Neuronal stem cell (in vitro differentiated cells): ENCODE measurements around the gene KNL1.
"Not testable (repeated sequence)": the region's sequence is repeated elsewhere in the genome, so short reads cannot be mapped to it uniquely, and the experiment has no call there.

ENCODE experiments used
- DNase-seq: peaks from one replicate; pipeline ENCODE4 v3.0.0-alpha.2; 2013; ENCODE audit warnings: low spot score
- H2AFZ ChIP-seq: one replicate; pipeline ENCODE4 v1.6.1; 2013; ENCODE audit warnings: mild to moderate bottlenecking, low read length, inconsistent platforms
- H2AK5ac ChIP-seq: 2 replicates; pipeline ENCODE4 v1.6.1; 2013; ENCODE audit warnings: low read depth, mild to moderate bottlenecking, inconsistent platforms, low read length, moderate library complexity, mixed read lengths
- H2BK120ac ChIP-seq: 2 replicates; pipeline ENCODE4 v1.6.1; 2013; ENCODE audit warnings: low read depth, mild to moderate bottlenecking, inconsistent platforms, low read length, moderate library complexity, mixed read lengths
- H2BK12ac ChIP-seq: one replicate; pipeline ENCODE4 v1.6.1; 2013; ENCODE audit warnings: low read length, inconsistent platforms
- H2BK15ac ChIP-seq: 2 replicates; pipeline ENCODE4 v1.6.1; 2013; ENCODE audit warnings: mild to moderate bottlenecking, low read length, inconsistent platforms, mixed read lengths
- H2BK5ac ChIP-seq: one replicate; pipeline ENCODE4 v1.6.1; 2013; ENCODE audit warnings: inconsistent platforms, mild to moderate bottlenecking, low read length, moderate library complexity
- H3K14ac ChIP-seq: one replicate; pipeline ENCODE4 v1.6.1; 2013; ENCODE audit warnings: low read length, inconsistent platforms
- H3K18ac ChIP-seq: 2 replicates; pipeline ENCODE4 v1.6.1; 2013; ENCODE audit warnings: low read length, inconsistent platforms
- H3K23ac ChIP-seq: 2 replicates; pipeline ENCODE4 v1.6.1; 2013; ENCODE audit warnings: low read depth, mild to moderate bottlenecking, mixed read lengths, low read length, inconsistent platforms; ENCODE audit not compliant: poor library complexity
- H3K27ac ChIP-seq: replicated peaks from 3 replicates; pipeline ENCODE4 v1.5.1; 2013; ENCODE audit warnings: low read length, inconsistent platforms
- H3K27me3 ChIP-seq, 3 experiments: 2 replicates each; pipeline ENCODE4 v1.6.1; 2013; ENCODE audit warnings: low read length in 3 of 3, mild to moderate bottlenecking in 2 of 3, inconsistent platforms in 1 of 3, low read depth in 1 of 3, mixed read lengths in 1 of 3, moderate library complexity in 1 of 3; ENCODE audit not compliant: control insufficient read depth in 3 of 3, insufficient read depth in 3 of 3
- H3K36me3 ChIP-seq, 2 donors: replicated peaks in 1 of 2; 2 replicates each; pipeline ENCODE4 v1.6.1; 2013; ENCODE audit warnings: low read length in 2 of 2; ENCODE audit not compliant: control insufficient read depth in 2 of 2, insufficient read depth in 2 of 2
- H3K4ac ChIP-seq: 2 replicates; pipeline ENCODE4 v1.6.1; 2013; ENCODE audit warnings: inconsistent platforms, mild to moderate bottlenecking, low read length, moderate library complexity
- H3K4me1 ChIP-seq, 2 donors: 1 replicate in 1 of 2; 2 replicates in 1 of 2; pipeline ENCODE4 v1.6.1; 2013; ENCODE audit warnings: low read length in 2 of 2, low read depth in 1 of 2; ENCODE audit not compliant: control insufficient read depth in 2 of 2, insufficient read depth in 1 of 2
- H3K4me2 ChIP-seq: one replicate; pipeline ENCODE4 v1.6.1; 2013; ENCODE audit warnings: mild to moderate bottlenecking, low read length, inconsistent platforms; ENCODE audit not compliant: insufficient read depth, poor library complexity, severe bottlenecking
- H3K4me3 ChIP-seq, 2 donors: 2 replicates each; pipeline ENCODE4 v1.5.1; 2013; ENCODE audit warnings: low read length in 2 of 2, mild to moderate bottlenecking in 2 of 2, inconsistent platforms in 1 of 2, moderate library complexity in 1 of 2
- H3K79me1 ChIP-seq: one replicate; pipeline ENCODE4 v1.6.1; 2013; ENCODE audit warnings: low read depth, mild to moderate bottlenecking, inconsistent platforms, low read length, moderate library complexity
- H3K9ac ChIP-seq: one replicate; pipeline ENCODE4 v1.6.1; 2013; ENCODE audit warnings: mild to moderate bottlenecking, low read depth, low read length, inconsistent platforms; ENCODE audit not compliant: poor library complexity
- H3K9me3 ChIP-seq, 2 donors: replicated peaks in 1 of 2; 2 replicates each; pipeline versions ENCODE3 to v1.6.1; 2013; ENCODE audit warnings: low read length in 2 of 2, mild to moderate bottlenecking in 2 of 2, inconsistent platforms in 1 of 2, low read depth in 1 of 2, mixed read lengths in 1 of 2, moderate library complexity in 1 of 2; ENCODE audit not compliant: control insufficient read depth in 2 of 2, insufficient read depth in 1 of 2
- H4K8ac ChIP-seq: one replicate; pipeline ENCODE4 v1.6.1; 2013; ENCODE audit warnings: low read depth, mild to moderate bottlenecking, inconsistent platforms, low read length, moderate library complexity
- H4K91ac ChIP-seq: one replicate; pipeline ENCODE4 v1.6.1; 2013; ENCODE audit warnings: low read length, low read depth, mild to moderate bottlenecking, inconsistent platforms; ENCODE audit not compliant: poor library complexity
- WGBS, 2 donors: extraction: QIAGEN DNeasy Blood & Tissue Kit; methylation state at CpG; one replicate each; pipeline ENCODE4 v1.1.7; 2013; ENCODE audit warnings: missing lambda C conversion rate in 2 of 2, mixed read lengths in 1 of 2; ENCODE audit not compliant: insufficient read length in 2 of 2, insufficient replicate concordance in 1 of 2; ENCODE audit errors: extremely low coverage in 2 of 2; 5-methylcytosine and 5-hydroxymethylcytosine counted together

The KNL1 gene

DNA sequence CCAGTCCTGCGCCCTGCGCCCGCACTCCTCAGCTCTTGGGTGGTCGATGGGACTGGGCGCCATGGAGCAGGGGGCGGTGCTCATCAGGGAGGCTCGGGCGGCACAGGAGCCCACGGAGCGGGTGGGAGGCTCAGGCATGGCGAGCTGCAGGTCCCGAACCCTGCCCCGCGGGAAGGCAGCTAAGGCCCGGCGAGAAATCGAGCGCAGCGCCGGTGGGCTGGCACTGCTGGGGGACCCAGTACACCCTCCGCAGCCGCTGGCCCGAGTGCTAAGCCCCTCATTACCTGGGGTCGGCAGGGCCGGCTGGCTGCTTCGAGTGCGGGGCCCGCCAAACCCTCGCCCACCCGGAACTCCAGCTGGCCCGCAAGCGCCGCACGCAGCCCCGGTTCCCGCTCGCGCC lies 82.9 kb downstream of the KNL1 start:
- not testable (repeated sequence) for DNase-seq

DNA sequence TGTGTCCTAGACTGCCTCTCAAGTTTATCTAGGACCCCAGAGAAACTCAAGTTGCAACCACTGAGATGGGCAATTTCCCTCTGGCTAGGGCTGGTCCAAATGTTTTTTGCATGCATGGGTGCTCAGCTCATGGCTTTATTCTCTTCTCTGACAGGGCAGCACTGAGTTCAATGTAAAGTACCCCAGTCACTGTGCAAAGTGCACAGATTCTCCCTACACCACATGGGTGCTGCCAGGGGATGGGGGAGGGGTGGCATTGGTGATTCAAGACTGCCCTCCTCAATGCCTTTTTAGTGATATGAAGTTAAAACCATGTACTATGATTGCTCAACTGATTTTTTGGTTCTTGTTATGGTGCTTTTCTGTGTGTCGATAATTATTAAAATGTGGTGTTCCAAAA lies 86.1 kb downstream of the KNL1 start:
- Histone ChIP-seq H3K23ac (no peak overlapping the region), H4K8ac (no peak overlapping the region), H3K36me3 (no peaks in the 10 kb centered on the region), H2BK5ac (no peak overlapping the region), H3K4me3 (no peak overlapping the region), H3K27me3 (no peaks in the 10 kb centered on the region), H2BK12ac (no peak overlapping the region), H2AK5ac (no peak overlapping the region), H2BK15ac (no peak overlapping the region), H3K18ac (no peak overlapping the region), H3K4ac (no peak overlapping the region), H2AFZ (peak overlapping the region; percentile 48), H3K9me3 (no peaks in the 10 kb centered on the region), H3K4me2 (no peak overlapping the region), H3K9ac (no peak overlapping the region), H4K91ac (no peak overlapping the region), H3K79me1 (no peaks in the 10 kb centered on the region), H3K4me1 (no peaks in the 10 kb centered on the region), H3K27ac (no peak overlapping the region), H2BK120ac (no peak overlapping the region), H3K14ac (no peak overlapping the region)
- no peak for DNase-seq
- WGBS, 2 donors, result no CpG with 5 or more reads among the region's 1 CpG

More for the DNA sequence above, 82.9 kb downstream of the KNL1 start:
- not testable (repeated sequence) for H3K18ac ChIP-seq, H4K8ac ChIP-seq, H2BK12ac ChIP-seq, H3K23ac ChIP-seq, H2BK120ac ChIP-seq, H2BK15ac ChIP-seq, H3K4me1 ChIP-seq, H2BK5ac ChIP-seq, H3K4ac ChIP-seq, H3K27me3 ChIP-seq, H3K9ac ChIP-seq, H3K79me1 ChIP-seq, H3K4me2 ChIP-seq, H2AFZ ChIP-seq, H3K27ac ChIP-seq, H3K36me3 ChIP-seq, H4K91ac ChIP-seq, H2AK5ac ChIP-seq, H3K4me3 ChIP-seq, H3K14ac ChIP-seq, H3K9me3 ChIP-seq
- WGBS, 2 donors, result no CpG with 5 or more reads among the region's 38 CpGs

DNA sequence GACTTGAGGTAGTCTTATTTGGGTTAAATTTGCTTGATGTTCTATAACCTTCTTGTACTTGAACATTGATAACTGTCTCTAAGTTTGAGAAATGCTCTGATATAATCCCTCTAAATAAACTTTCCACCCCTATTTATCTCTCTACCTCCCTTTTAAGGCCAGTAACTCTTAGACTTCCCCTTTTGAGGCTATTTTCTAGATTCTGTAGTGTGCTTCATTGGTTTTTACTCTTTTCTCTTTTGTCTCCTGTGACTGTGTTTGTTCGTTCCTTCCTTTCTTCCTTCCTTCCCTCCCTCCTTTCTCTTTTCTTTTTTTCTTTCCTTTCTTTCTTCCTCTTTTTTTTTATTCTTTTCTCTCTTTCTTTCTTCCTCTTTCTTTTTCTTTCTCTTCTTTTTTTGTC lies 86.9 kb downstream of the KNL1 start:
- H3K4me1 ChIP-seq, H3K23ac ChIP-seq, DNase-seq, H3K36me3 ChIP-seq, H3K14ac ChIP-seq, H3K27ac ChIP-seq, H4K91ac ChIP-seq, H3K9ac ChIP-seq, H4K8ac ChIP-seq, H3K9me3 ChIP-seq, H2BK120ac ChIP-seq, H3K4ac ChIP-seq, H2AFZ ChIP-seq, H3K4me3 ChIP-seq, H3K4me2 ChIP-seq, H2BK5ac ChIP-seq, H3K18ac ChIP-seq, H2BK12ac ChIP-seq, H3K27me3 ChIP-seq, H3K79me1 ChIP-seq, H2BK15ac ChIP-seq, H2AK5ac ChIP-seq: not testable (repeated sequence)
- WGBS, 2 donors, result no CpG with 5 or more reads among the region's 1 CpG

DNA sequence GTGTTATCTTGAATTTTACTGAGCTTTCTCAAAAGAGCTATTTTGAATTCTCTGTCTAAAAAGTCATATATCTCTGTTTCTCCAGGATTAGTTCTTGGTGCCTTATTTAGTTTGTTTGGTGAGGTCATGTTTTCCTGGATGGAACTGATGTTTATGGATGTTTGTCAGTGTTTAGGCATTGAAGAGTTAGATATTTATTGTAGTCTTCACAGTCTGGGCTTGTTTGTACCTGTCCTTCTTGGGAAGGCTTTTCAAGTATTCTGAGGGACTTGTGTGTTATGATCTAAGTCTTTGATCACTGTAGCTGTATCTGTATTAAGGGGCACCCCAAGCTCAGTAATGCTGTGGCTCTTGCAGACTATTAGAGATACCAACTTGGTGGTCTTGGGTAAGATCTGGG lies 90.3 kb downstream of the KNL1 start:
- H3K4ac ChIP-seq, result no peak overlapping the region
- no peak overlapping the region for H2BK15ac ChIP-seq
- no peak overlapping the region for H3K4me2 ChIP-seq
- H2AK5ac ChIP-seq, result no peak overlapping the region
- no peak overlapping the region for H4K8ac ChIP-seq
- H3K79me1 ChIP-seq, result no peaks in the 10 kb centered on the region
- no peaks in the 10 kb centered on the region for H3K4me1 ChIP-seq
- H3K27ac ChIP-seq, result no peak overlapping the region
- H3K27me3 ChIP-seq, result no peaks in the 10 kb centered on the region
- H3K14ac ChIP-seq, result no peak overlapping the region
- no peak overlapping the region for H2BK12ac ChIP-seq
- no peak overlapping the region for H2AFZ ChIP-seq
- H2BK120ac ChIP-seq, result no peak overlapping the region
- no peak overlapping the region for H2BK5ac ChIP-seq
- H3K9me3 ChIP-seq, result no peaks in the 10 kb centered on the region
- H3K36me3 ChIP-seq, result no peaks in the 10 kb centered on the region
- no peak for DNase-seq
- H4K91ac ChIP-seq, result no peak overlapping the region
- H3K23ac ChIP-seq, result no peak overlapping the region
- no peak overlapping the region for H3K18ac ChIP-seq
- H3K9ac ChIP-seq, result no peak overlapping the region
- H3K4me3 ChIP-seq, result no peak overlapping the region
